Colon (tissue), 2 donors: ENCODE measurements around the gene PCDH9.

Experiments
- FAIRE-seq: peaks from 2 replicates; lab custom pipeline; 2012; peaks lifted over from hg19 to GRCh38; lab: Jason Lieb, UNC
- donor health status: control.
- donor health status: control.

PCDH9 gene

GRCh38 chr13:66459143-66459542 lies 771.0 kb downstream of the PCDH9 start:
- no peak for FAIRE-seq

DNA sequence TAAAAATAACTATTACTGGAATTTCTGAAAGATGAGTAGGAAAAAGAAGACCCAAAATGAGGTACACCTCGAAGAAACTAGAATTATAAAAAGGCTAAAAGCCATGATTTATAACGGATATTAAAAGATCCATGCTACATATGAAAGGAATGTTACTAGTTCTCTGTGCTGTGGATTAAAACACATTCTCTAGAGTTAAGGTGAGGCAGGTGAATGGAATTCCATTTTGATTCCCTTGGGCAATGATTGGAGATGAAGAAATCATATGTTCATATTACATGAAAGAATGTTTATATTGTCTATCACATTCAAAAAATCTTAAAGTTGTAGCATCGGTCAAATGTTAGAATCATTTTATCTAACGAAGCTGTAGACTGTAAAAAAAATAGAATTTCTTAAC lies 783.7 kb downstream of the PCDH9 start:
- FAIRE-seq, result no peak

DNA sequence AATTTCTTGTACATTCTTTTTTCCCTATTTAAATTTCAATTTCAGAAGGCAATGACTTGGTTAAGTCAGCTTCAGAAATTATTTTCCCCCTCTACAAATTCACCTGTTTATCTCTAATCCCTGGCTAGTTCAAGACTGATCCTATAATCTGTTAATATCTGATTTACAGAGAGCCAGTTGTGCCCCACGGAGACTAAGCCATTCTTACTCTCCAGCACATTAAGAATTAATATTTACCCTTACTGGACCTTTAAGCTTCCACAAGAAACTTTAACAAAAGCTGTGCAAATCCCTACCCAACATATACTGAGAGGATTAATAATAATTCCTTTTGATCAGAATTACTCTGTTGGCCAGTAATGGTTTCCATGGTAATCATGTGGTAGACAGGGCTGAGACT lies 786.2 kb downstream of the PCDH9 start:
- no peak for FAIRE-seq

GRCh38 chr13:66440938-66441337 lies 789.2 kb downstream of the PCDH9 start:
- no peak for FAIRE-seq

GRCh38 chr13:66430728-66431127 lies 799.4 kb downstream of the PCDH9 start:
- no peak for FAIRE-seq

DNA sequence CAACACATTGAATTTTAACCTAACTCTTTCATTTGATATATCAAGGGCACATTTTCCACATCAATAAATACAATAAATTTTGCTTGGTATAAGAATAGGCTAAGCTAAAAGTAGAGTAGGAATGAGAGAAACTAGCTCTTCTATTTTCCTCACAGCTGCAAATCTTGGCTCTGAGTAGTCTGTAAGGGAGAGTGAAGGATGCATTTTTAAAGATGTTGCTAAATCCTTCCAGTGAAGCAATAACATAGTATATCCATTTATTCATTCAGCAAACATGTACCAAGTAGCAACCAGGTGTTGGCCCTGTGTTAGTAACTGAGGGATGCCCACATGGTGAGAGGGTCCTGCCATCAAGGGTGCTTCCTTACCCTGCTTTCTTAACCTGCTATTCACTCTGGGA lies 799.9 kb downstream of the PCDH9 start:
- no peak for FAIRE-seq

GRCh38 chr13:66429156-66429555 lies 801.0 kb downstream of the PCDH9 start:
- FAIRE-seq, result no peak

DNA sequence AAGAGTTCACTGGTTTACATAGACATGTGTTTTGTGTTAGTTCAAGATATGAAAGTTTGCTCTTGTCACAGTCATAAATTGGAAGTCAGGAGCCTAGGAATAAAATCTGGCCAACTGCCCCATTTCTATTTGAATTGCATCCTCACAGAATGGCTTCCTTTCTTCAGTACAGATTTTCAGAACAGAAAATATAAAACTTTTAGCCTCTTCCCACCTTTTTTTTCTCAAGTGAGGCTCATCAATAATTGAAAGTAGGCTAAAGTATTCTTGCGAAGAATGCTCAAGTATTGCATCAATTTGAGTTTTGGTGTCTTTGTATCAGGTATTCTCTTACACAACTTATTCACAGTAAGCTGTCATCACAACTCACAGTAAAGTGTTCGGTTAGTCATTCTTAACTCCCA lies 802.7 kb downstream of the PCDH9 start:
- FAIRE-seq, result no peak

DNA sequence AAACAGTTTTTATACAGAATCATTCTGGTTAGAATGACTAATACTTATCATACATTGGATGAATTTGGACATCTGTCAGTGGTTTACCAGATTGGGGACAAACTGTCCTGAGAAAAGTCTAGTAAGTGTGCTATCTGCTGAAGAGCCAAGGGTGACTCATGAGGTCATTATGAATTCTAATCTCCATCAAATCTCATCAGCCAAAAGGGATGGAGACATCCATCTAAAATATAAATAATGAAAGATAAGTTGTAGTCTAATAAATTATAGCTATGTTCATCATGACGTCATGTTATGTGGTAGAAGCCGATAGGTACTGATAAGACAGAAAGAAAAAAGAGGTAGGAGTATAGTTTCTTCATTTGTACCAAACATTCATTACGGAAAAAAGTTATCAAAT lies 804.4 kb downstream of the PCDH9 start:
- FAIRE-seq, result no peak

- no peak for FAIRE-seq
These were observed 805.7 kb downstream of the PCDH9 start for GRCh38 chr13:66424422-66424821.

DNA sequence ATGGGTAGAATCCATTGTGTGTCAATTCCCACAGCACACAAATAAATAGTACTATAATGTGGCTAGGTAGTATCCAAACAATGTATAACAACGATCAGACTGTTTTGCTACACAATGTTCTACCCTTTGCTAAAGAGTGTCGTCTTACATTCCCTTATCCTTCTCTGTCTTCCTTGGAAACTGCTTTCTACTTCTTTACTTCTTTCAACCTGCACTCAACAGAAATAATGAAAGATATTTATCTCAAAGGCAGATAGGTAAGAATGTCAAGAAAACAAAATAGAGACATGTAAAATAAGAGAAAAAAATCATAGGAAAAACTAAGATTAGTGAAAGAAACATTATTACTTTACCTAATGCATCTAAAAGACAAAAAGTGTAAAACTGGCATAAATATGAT lies 814.7 kb downstream of the PCDH9 start:
- FAIRE-seq, result no peak

DNA sequence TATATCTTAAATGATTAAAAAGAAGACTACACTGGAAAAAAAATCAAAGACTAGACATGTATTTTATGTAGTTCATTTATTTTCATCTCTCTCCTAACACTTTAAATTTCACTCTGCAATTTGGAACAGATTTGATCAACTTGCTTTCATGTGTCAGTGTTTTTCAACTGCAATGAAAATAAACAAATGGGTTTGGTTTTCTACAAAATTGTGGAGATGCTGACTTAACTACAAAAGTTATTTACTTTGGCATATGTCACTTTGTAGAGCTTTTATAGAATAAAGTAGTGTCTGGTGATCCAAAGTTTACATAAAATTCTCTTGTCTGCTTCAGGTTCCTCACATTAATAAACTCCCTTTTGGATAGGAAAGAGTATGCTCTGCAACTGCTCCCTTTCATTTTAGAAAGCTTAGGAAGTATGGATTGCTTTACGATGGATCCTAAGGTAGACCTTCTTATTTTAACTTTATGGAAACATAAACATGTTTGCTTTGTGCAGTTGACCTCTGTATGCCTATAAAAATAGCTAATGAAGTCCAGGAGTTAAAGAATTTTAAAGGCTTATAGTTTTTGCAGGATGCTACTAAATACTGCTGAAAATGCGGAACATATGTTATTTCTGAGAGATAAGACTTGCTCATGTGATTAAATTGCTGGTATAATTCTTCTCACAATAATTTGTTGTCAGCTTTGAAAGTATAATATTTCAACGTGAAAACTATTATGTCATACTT lies 815.9 kb downstream of the PCDH9 start:
- FAIRE-seq, result no peak

- no peak for FAIRE-seq
These were observed 819.8 kb downstream of the PCDH9 start for GRCh38 chr13:66410314-66410713.

- no peak for FAIRE-seq
These were observed 820.6 kb downstream of the PCDH9 start for GRCh38 chr13:66409542-66409941.

DNA sequence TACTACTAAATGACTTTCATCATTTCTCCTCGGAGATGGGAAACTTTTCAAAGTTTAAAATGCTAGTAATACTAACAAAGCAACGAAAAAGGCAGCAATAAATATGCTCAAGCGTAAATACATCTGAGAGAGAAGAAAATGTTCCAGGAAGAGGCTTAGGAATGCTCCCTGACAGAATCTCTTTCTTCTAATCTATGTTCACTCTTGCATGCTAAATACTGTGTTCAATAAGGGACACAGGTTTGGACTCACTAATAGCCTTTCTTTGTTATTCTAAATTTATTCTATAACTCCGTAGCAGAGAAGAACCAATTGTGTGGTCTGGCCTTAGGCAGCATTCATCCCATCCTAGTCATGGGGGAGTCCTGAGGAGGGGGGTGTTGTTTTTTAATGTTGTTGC lies 823.0 kb downstream of the PCDH9 start:
- no peak for FAIRE-seq

DNA sequence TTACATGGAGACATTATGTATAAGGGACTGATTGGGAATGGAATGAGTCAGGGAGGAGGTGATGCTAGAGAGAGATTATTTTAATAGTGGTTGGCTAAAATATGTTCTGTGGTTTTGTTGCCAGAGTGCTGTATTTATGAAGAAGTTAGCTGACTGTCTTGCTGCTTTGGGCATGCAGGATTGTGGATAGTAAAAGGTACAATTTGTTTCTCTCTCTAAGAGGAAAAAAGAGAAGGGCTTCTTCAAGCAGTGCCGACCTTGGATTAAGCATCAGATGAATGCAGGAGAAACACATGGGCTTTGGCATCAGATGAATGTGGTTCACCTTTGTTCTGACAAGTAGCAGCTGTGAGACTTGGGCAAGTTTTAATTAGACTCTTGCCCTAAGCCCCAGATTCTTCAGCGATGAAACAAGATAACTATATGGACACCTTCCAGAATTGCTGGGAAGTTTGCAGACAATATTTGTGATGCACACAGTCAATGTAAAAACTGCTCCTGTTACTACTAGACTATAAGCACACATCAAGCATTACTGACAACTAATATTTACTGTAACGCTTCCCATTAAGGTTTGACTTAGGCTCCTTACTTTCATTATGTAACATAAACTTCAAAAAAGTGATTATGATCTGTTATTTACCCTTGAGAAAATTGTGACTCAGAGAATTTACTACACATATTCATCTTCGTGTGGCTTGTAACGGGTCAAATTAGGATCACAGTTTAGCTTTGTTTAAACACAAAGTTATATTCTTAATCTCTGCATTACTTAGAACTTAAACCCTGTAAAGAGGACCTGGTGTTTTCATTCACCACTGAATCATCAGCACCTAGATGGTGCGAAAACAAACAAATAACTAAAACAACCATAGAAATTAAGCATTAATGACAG lies 824.0 kb downstream of the PCDH9 start:
- FAIRE-seq, result no peak

DNA sequence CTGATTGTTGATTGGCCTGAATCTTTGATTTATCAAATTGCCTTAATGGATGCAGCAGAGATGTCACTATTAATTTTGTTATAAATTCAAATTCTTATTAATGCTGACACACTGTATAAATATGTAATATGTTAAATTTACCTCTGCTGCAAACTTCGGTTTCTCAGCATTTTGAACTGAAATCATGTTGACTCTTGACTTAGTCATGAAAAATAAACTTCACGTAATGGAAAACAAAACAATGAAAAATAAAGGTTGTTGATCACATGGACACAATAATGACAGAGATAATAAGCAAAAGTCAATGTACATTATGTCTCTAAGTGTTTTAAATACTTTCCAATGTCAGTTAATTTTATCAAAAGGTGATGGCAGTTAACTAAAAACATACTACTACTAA lies 827.6 kb downstream of the PCDH9 start:
- FAIRE-seq, result peak; percentile 24

DNA sequence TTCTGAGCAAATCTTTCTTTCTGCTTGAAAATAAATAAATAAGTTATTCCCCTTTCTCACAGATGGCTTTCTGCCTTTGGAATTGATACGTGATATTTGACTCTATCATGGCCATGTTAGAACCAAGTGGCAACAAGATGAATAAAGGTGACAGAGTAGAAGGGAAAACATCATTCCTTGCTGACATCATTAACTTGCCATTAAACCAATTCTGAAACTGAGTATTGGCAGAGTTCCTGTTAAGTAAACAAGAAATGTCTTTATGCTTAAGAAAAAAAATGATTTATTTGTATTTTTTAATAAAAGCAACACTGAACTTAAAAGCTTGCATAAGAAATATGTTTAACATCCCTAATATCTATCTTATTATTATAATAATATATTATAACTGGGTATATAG lies 828.1 kb downstream of the PCDH9 start:
- no peak for FAIRE-seq

GRCh38 chr13:66400292-66400691 lies 829.8 kb downstream of the PCDH9 start:
- FAIRE-seq, result no peak

DNA sequence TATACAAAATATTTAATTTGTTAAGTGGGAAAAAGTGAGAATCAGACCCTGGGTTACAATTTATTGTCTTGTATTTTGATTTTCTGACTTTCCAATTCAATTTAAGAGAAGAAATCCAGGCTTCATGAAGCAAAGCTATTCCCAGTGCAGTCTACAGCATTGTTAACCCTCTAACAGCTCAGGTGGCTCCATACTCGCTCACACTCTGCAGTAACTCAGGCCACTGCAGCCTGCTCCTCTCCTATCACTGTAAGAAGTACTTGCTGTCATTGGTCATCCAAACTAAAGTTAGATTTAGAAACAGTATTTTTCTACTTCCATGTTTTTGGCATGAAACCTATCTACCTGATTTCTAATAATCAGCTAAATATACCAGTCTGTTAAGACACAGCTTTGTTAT lies 830.3 kb downstream of the PCDH9 start:
- no peak for FAIRE-seq

DNA sequence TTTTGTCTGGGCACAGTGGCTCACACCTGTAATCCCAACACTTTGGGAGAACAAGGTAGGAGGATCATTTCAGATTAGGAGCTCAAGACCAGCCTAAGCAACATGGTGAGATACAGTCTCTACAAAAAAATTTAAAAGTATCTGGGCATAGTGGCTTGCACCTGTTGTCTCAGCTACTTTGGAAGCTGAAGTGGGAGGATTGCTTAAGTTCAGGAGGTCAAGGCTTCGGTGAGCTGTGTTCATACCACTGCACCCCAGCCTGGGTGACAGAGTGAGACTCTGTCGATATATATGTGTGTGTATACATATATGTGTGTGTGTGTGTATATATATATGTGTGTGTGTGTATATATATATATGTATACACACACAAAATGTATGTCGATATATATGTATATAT lies 833.0 kb downstream of the PCDH9 start:
- FAIRE-seq, result no peak

- no peak for FAIRE-seq
These were observed 838.8 kb downstream of the PCDH9 start for GRCh38 chr13:66391322-66391721.

DNA sequence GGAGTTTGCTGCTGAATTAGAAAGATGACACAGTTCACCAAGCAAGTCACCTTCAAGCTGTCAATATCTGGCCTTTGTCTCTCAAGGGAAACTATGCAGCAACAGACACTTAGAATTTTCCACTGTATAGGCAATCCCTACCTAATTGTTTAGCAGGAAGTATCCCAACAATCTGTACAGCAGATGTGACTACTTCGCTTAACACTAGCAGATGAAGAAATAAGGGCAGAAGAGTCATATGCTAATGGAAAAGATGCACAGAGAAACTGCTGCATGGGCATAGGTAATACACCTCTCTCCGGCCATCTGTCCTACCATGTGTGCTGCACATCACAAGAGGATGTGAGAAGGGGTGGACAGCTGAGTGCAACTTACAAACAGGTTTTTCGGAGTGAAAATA lies 851.2 kb downstream of the PCDH9 start:
- FAIRE-seq, result no peak

- FAIRE-seq, result no peak
These were observed 852.6 kb downstream of the PCDH9 start for GRCh38 chr13:66377569-66377968.
